ENCODE measurements around the gene OR11H12. TPM values are rescaled to one million over a fixed set of nuclear protein-coding genes. Genes with fewer than 3 reads are reported as not detected.
"Not testable (repeated sequence)": the region's sequence is repeated elsewhere in the genome, so short reads cannot be mapped to it uniquely, and the experiment has no call there.

OR11H12 gene
- total and polyA plus RNA-seq, 2 donors (not counting 1 experiment from before 2014, with no cell fraction given), result not detected

GRCh38 chr14:18638032-18638431 is 37.1 kb downstream of the OR11H12 start:
- H3K27ac Mint-ChIP-seq; H3K4me2 ChIP-seq (replicated peaks; ENCODE audit: low read depth, low read length, poor library complexity, severe bottlenecking); H3K9me3 Mint-ChIP-seq (ENCODE audit: insufficient read depth); H3K4me3 Mint-ChIP-seq; H3K9ac ChIP-seq (ENCODE audit: low read length); H3K27ac ChIP-seq (ENCODE audit: low read length in 2 of 2); H3K4me1 Mint-ChIP-seq; H3K9me3 ChIP-seq (ENCODE audit: control extremely low read depth in 1 of 3, control insufficient read depth in 2 of 3, insufficient read depth in 1 of 3, low read length in 2 of 3); H3K36me3 ChIP-seq (replicated peaks in 1 of 2; ENCODE audit: control extremely low read depth in 1 of 2, control insufficient read depth in 1 of 2, extremely low read depth in 1 of 2, insufficient read depth in 2 of 2, low read length in 1 of 2); intact Hi-C loops (cut with micrococcal nuclease); CTCF ChIA-PET; H3K27me3 ChIP-seq (replicated peaks in 1 of 4; ENCODE audit: control extremely low read depth in 1 of 4, control insufficient read depth in 3 of 4, insufficient read depth in 4 of 4, low read length in 3 of 4); H3K27me3 Mint-ChIP-seq; DNase-seq; H3K79me2 ChIP-seq (ENCODE audit: control insufficient read depth, insufficient read depth, low read length); H4K20me1 ChIP-seq (ENCODE audit: control insufficient read depth, insufficient read depth, low read length, poor library complexity, severe bottlenecking); H3K4me1 ChIP-seq (ENCODE audit: control insufficient read depth in 2 of 2, insufficient read depth in 2 of 2, low read length in 2 of 2); H3K4me3 ChIP-seq (ENCODE audit: control extremely low read depth in 1 of 5, extremely low read depth in 1 of 5, insufficient read depth in 1 of 5, low read depth in 2 of 5, low read length in 4 of 5); ATAC-seq (ENCODE audit: low read depth); POLR2A ChIA-PET; H2AFZ ChIP-seq (ENCODE audit: insufficient read depth, low read depth, low read length, poor library complexity, severe bottlenecking): not testable (repeated sequence)

DNA sequence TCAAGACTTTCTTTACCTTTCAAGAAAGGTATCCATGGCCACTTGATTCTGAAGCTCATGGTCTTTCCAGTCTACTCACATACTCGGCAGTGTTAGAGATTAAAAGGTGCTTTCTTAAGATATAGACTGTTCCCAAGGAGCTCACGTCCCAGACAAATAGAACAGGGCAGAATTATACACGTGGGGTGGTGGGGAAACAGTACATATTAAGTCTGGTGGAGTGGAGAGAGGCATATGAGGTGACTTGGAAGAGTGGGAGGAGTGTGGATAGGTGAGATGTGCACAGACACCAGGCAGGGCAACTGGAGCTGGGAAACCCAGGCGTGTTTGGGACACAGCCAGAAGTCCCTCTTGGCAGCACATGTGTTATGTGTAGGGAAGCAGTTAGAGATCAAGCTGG is 37.9 kb downstream of the OR11H12 start:
- H3K4me3 ChIP-seq (ENCODE audit: control extremely low read depth in 1 of 5, extremely low read depth in 1 of 5, insufficient read depth in 1 of 5, low read depth in 2 of 5, low read length in 4 of 5); intact Hi-C loops (cut with micrococcal nuclease); H3K36me3 ChIP-seq (replicated peaks in 1 of 2; ENCODE audit: control extremely low read depth in 1 of 2, control insufficient read depth in 1 of 2, extremely low read depth in 1 of 2, insufficient read depth in 2 of 2, low read length in 1 of 2); H3K9me3 Mint-ChIP-seq (ENCODE audit: insufficient read depth); H3K79me2 ChIP-seq (ENCODE audit: control insufficient read depth, insufficient read depth, low read length); H3K27me3 ChIP-seq (replicated peaks in 1 of 4; ENCODE audit: control extremely low read depth in 1 of 4, control insufficient read depth in 3 of 4, insufficient read depth in 4 of 4, low read length in 3 of 4); H3K9ac ChIP-seq (ENCODE audit: low read length); DNase-seq; H3K27ac Mint-ChIP-seq; H4K20me1 ChIP-seq (ENCODE audit: control insufficient read depth, insufficient read depth, low read length, poor library complexity, severe bottlenecking); CTCF ChIA-PET; H3K4me2 ChIP-seq (replicated peaks; ENCODE audit: low read depth, low read length, poor library complexity, severe bottlenecking); H3K4me3 Mint-ChIP-seq; POLR2A ChIA-PET; ATAC-seq (ENCODE audit: low read depth); H3K27ac ChIP-seq (ENCODE audit: low read length in 2 of 2); H2AFZ ChIP-seq (ENCODE audit: insufficient read depth, low read depth, low read length, poor library complexity, severe bottlenecking); H3K9me3 ChIP-seq (ENCODE audit: control extremely low read depth in 1 of 3, control insufficient read depth in 2 of 3, insufficient read depth in 1 of 3, low read length in 2 of 3); H3K4me1 ChIP-seq (ENCODE audit: control insufficient read depth in 2 of 2, insufficient read depth in 2 of 2, low read length in 2 of 2); H3K4me1 Mint-ChIP-seq; H3K27me3 Mint-ChIP-seq: not testable (repeated sequence)
- no CpG with 5 or more reads among the region's 4 CpGs for WGBS (ENCODE audit: insufficient coverage)

GRCh38 chr14:18646075-18646730 is 45.3 kb downstream of the OR11H12 start:
- WGBS (ENCODE audit: insufficient coverage), result no CpG with 5 or more reads among the region's 45 CpGs
- not testable (repeated sequence) for H3K9me3 Mint-ChIP-seq (ENCODE audit: insufficient read depth); H3K4me3 Mint-ChIP-seq

More at GRCh38 chr14:18646075-18646730, 45.3 kb downstream of the OR11H12 start:
- H3K36me3 ChIP-seq (replicated peaks in 1 of 2; ENCODE audit: control extremely low read depth in 1 of 2, control insufficient read depth in 1 of 2, extremely low read depth in 1 of 2, insufficient read depth in 2 of 2, low read length in 1 of 2); H3K27me3 ChIP-seq (replicated peaks in 1 of 4; ENCODE audit: control extremely low read depth in 1 of 4, control insufficient read depth in 3 of 4, insufficient read depth in 4 of 4, low read length in 3 of 4); H3K27me3 Mint-ChIP-seq; H3K27ac ChIP-seq (ENCODE audit: low read length in 2 of 2); H3K4me1 ChIP-seq (ENCODE audit: control insufficient read depth in 2 of 2, insufficient read depth in 2 of 2, low read length in 2 of 2); ATAC-seq (ENCODE audit: low read depth); H3K27ac Mint-ChIP-seq; H3K79me2 ChIP-seq (ENCODE audit: control insufficient read depth, insufficient read depth, low read length); H3K4me2 ChIP-seq (replicated peaks; ENCODE audit: low read depth, low read length, poor library complexity, severe bottlenecking); intact Hi-C loops (cut with micrococcal nuclease); H4K20me1 ChIP-seq (ENCODE audit: control insufficient read depth, insufficient read depth, low read length, poor library complexity, severe bottlenecking); H2AFZ ChIP-seq (ENCODE audit: insufficient read depth, low read depth, low read length, poor library complexity, severe bottlenecking); CTCF ChIA-PET; POLR2A ChIA-PET; H3K9ac ChIP-seq (ENCODE audit: low read length); H3K4me1 Mint-ChIP-seq; H3K9me3 ChIP-seq (ENCODE audit: control extremely low read depth in 1 of 3, control insufficient read depth in 2 of 3, insufficient read depth in 1 of 3, low read length in 2 of 3); DNase-seq; H3K4me3 ChIP-seq (ENCODE audit: control extremely low read depth in 1 of 5, extremely low read depth in 1 of 5, insufficient read depth in 1 of 5, low read depth in 2 of 5, low read length in 4 of 5): not testable (repeated sequence)

Small RNA genes within 50 kb of the gene (small RNA-seq; reads per million reads assigned to genes)
- gene CR383656.6 (ENCODE audit: insufficient read length, low read depth, low replicate concordance) (not detected), gene CR383656.7 (ENCODE audit: insufficient read length, low read depth, low replicate concordance) (not detected), gene CR383656.9 (ENCODE audit: insufficient read length, low read depth, low replicate concordance) (not detected)

All from B cell (primary cell).